ENCODE data around the gene LPCAT4. TPM values are rescaled to one million over a fixed set of nuclear protein-coding genes. Genes with fewer than 3 reads are reported as not detected.

Gene LPCAT4
- total RNA-seq, 1 experiment from 2014 or later = 14.1 TPM

DNA sequence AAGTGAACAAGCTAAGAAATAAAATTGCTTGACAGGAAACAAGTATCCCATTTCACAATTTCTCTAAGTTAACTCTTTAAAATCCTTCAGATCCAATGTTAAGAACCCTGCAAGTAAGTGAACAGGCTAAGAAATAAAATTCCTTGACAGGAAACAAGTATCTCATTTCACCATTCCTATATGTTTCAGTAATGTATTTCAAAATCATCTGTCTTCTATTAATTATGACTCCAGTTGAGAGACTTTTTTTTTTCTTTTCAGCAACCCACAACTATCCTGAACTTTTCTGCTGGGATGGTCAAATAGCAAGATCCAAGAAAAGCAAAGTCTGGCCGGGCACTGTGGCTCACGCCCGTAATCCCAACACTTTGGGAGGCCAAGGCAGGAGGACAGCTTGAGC lies 27.1 kb downstream of the LPCAT4 start:
- DNase-seq (ENCODE audit: extremely low read depth, low read depth) = no peak

DNA sequence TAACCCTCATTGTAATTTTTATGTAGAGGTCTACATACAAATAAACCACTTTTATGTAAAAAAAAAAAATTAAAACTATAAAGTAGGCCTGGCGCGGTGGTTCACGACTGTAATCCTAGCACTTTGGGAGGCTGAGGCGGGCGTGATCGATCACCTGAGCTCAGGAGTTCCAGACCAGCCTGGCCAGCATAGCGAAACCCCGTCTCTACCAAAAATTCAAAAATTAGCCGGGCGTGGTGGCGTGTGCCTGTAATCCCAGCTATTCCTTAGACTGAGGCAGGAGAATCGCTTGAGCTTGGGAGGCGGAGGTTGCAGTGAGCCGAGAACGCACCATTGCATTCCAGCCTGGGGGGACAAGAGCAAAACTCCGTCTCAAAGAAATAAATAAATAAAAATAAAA lies 28.6 kb downstream of the LPCAT4 start:
- DNase-seq (ENCODE audit: extremely low read depth, low read depth) = no peak

DNA sequence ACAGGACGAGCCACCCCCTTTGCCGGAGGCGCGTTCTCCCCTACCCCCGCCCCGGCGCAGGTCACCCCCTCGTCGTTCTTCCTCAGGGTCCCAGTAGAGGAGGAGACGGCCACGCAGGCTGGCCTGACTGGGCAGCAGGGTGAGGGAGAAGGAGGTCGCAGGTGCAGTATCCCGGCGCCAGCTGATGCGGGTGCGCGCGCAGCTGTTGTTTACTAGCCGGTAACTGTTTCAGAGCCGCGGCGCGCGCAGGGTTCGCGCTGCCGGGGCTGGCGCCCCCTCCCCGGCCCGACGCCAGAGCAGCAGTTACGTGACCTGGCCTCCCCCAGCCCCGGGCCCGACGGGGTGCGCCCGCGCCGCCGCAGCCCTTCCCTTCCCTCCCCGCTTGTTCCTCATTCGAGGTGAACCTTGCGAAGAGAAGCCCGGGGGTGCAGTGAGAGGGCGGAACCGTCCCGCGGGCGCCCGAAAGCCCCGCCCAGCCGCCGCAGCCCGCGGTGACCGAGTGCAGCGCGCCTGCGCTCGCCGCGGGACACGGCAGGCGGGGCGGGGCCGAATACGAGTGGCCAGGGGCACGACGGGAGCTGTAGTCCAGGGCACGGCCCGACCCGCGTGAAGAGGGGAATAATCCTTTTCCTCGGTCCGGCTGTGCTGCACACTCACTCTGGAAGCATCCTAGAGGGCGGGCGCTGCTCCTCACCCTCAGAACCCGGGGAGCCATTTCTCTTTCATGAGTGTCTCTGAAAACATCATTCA lies 29.3 kb downstream of the LPCAT4 start, which contains the start of gene SLC12A6:
SLC12A6 (minus strand) TSS at position 225 of the 750 bp plus-strand sequence. CDS start 1,101 bp downstream, outside the sequence.
- peak; percentile 81 for DNase-seq (ENCODE audit: extremely low read depth, low read depth)

DNA sequence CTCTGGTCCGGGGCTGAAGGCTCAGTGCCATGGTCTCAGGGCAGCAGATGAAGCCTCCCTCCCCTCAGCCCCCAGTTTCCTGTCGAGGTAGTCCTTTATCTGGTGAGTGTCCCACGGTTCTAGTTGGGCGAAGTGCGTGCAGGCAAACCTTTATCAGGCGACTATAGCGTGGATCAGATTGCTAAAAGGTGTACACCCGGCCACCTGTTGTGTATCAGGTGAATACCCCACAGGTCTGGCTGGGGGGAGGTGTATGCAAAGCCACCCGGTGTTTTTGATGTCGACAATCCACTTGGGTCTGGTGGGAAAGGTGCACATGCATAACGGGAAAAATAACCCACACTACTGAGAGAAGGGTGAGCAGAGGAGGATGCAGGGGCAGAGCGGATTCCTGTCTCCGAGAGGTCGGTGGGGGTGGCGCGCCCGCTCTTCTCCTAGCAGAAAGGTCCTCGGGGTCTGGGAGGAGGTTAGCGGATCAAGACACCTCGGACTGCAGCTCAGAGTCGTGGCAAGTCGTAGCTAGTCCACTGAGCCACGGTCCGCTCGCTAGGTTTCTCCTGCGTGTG lies 29.9 kb downstream of the LPCAT4 start:
- DNase-seq (ENCODE audit: extremely low read depth, low read depth) = no peak

DNA sequence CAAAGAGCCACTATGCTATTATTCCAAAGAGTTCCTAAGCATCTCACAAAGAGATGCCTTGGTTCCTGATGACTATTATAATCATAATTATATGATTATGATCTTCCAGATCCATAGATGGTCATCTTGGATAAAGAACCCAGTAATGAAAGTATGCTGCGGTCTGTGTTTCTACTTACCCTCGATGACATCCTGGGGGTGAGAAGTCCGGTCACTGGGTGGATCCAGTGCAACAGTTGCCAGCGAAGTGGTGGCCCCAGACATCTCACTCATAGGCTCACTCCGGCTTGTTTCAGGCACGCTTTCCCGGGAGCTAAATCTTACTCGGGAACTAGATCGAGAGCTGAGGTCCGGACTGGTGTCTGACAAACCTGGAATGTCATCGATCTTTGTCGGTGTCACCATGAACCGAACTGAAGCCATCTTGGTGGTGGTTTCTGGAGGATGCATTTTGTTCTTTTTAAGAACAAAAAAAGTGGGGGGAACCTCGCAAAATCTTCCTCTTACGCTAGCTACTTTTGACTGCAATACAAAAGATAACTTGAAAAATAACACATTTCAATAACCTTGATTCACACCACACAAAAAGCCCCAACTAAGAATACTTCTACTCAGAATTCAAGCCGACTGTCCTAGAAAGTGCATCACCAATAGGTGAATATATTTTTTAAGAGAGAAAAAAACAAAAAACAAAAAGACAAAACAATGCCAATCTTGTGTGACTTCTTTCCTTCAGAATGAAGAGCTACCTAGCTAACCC lies 30.6 kb downstream of the LPCAT4 start:
- DNase-seq (ENCODE audit: extremely low read depth, low read depth) = no peak

DNA sequence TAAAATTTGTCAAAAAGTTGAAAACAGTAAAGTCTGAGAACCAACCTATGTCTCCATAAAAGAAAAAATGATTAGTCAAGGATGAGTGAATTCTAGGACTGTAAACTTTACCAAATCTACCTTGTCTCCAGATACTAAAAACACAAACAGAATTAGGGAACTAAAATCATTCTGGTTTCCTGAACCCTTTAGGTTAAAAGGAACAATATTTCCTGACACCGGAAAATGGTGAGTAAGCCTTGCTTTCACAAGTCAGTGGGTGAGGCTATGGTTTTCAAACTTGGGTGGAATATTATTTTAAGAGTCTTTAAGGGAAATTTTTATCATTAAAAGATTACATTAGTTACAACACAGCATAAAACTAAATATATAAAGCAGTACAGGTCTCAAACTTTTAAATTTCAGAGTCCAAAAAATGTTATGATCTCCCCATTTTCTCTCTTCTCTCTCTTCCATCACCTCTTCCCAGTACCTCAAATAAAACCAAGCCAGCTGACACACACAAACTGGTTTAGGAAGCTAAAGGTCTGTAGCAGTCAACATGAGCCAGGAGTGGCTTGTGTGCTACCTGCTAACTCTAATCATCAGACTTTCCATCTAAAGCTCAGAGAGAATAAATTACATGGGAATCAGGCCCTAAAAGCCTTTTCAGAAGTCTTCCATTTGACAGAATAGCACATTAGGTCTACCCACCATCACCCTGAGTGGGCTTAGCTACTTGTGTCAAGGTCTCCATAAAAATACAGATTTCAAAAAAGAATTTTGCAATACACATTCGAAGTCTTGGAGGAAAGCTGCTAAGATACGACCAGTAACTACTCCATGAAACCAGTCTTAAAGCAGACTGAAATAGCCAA lies 31.6 kb downstream of the LPCAT4 start:
- no peak for DNase-seq (ENCODE audit: extremely low read depth, low read depth)

DNA sequence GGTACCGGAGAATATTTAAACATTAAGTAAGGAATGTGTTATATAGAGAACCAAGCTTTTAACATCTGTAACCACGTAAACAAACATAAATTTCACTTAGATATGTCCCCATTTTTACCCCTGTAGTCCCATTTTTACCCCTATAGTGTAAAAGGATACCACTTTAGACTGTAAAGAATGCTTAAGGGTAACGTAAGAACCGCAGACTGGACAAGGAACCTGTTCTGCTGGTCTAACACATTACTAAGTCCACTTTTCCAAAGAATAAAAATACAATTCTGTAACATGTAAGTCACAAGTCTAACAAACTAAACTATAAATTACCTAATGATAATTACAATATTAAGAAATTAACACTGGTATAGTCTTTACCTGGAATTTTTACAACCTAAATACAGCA lies 32.3 kb downstream of the LPCAT4 start:
- DNase-seq (ENCODE audit: extremely low read depth, low read depth) = no peak

DNA sequence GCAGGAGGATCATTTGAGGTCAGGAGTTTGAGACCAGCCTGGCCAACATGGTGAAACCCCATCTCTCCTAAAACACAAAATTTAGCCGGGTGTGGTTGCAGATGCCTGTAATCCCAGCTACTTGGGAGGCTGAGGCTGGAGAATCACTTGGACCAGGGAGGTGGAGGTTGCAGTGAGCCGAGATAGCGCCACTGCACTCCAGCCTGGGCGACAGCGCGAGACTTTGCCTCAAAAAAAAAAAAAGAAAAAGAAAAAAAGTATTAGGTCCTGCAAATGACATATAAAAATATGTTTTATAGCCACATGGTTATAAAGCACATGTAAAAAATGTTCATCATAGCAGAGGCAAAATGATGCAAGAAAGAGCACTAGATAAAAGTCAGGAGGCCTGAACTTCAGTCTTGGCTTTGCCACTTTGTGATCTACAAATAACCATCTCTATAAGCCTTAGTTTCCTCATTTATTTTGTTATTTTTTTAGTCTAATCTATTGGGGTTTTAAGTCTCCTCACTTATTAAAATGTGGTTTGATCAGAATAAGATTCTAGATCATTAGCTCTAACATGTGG lies 34.4 kb downstream of the LPCAT4 start:
- DNase-seq (ENCODE audit: extremely low read depth, low read depth) = no peak

DNA sequence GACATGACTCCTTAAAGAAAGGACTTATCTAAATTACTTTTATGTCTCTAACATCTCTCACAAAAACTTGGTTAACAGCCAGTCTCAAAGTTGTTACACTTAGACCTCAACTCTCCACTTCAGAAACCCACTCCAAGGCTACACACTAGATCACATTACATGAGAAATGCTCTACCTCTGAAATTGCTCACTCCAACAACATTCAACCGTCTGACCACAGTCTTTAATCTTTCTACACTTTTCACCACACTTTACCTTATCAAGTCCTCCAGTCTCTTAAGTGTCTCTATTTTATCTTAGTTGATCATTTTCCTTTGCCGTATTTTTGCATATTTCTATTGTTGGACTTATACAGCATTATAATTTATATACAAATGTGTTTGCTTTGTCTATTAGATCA lies 35.2 kb downstream of the LPCAT4 start:
- no peak for DNase-seq (ENCODE audit: extremely low read depth, low read depth)

DNA sequence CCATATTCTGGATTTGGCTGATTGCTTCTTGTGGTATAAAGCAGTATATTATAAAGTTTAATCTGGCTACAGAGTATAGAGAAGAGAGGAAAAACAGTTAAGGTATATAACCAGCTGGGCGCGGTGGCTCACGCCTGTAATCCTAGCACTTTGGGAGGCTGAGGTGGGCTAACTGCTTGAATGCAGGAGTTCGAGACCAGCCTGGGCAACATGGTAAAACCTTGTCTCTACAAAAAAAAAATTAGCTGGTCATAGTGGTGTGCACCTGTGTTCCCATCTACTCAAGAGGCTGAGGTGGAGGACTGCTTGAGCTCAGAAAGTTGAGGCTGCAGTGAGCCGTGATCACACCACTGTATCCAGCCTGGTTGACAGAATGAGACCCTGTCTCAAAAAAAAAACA lies 36.7 kb downstream of the LPCAT4 start:
- DNase-seq (ENCODE audit: extremely low read depth, low read depth) = no peak

DNA sequence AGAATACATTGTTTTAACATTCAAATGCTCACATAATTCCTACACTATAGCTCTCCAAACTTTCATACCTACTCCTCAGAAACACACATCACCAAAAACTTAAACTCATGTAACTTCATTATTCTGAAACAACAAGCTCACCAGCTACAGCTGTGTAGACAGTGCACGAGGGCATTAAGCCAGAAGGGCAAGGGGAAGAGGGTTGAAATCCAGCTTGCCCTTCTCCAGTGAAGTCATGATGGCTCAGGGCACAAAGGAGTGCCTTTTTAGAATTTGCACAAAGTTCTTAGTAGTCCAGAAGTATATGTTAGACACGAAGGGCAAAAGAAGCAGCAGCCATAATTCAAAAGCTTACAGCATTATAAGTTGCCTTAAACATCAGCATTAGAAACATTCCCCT lies 38.0 kb downstream of the LPCAT4 start:
- DNase-seq (ENCODE audit: extremely low read depth, low read depth) = no peak

DNA sequence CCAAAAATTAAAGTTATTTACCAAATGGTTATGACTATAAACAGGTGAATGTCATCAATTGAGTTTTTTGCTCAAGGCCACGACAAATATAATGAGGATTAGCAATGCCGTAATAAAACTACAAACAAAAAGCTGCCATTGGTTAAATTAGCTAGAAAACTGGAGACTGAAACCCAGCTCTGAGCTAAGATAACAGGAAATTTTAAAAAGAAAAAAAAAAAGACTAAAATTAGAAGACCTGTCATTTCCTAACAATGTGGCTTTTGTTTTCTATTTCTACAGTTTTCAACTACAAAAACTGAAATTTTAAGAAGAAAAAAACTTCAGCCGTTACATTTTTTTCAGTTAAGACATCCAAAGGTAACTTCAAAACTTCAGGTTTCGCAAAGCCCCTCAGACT lies 39.1 kb downstream of the LPCAT4 start:
- DNase-seq (ENCODE audit: extremely low read depth, low read depth) = no peak

DNA sequence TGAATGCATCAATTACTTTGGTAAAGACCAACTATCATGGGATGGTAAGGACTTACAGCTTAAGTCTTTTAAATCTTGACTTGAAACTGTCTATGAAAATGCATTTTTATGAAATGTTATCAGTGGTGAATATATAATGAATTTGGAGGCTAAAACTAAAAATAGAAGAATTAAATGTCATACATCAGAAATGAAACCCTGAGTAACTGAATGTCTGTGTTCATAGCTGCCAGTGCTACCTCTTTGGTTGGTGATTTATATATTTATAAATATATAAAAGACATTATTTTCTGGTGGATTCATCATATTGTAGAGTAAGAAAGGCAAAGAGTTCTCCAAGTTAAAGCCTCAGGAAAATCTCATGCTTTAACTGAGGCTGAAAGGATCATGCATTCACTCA lies 41.6 kb downstream of the LPCAT4 start:
- no peak for DNase-seq (ENCODE audit: extremely low read depth, low read depth)

DNA sequence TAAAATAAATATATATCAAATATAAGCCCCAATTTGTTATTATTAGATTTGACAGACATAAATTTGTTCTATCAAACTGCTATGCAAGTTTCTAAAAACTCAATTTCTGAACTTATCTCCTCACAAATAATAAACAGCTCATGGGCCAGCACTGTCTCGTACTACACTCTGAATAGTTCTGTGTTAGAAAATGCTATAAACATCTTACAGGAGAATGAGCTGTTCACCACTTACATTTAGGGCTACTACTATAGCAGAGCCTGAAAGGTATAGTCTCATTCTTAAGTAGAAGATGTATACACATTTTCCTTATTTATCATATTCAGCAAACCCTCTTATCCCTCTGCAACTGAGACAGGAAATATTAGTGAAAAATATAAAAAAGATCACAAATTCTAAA lies 42.1 kb downstream of the LPCAT4 start:
- no peak for DNase-seq (ENCODE audit: extremely low read depth, low read depth)

DNA sequence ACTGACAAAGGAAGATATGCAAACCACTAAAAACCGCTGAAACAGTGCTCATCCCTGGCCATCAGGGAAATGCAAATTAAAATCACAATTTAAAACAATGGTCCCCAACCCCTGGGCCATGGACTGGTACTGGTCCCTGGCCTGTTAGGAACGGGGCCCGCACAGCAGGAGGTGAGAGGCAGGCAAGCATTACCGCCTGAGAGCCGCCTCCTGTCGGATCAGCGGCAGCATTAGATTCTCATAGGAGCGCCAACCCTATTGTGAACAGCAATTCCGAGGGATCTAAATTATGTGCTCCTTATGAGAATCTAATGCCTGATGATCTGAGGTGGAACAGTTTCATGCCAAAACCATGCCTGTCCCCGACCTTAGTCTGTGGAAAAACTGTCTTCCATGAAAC lies 43.8 kb downstream of the LPCAT4 start:
- DNase-seq (ENCODE audit: extremely low read depth, low read depth) = no peak

DNA sequence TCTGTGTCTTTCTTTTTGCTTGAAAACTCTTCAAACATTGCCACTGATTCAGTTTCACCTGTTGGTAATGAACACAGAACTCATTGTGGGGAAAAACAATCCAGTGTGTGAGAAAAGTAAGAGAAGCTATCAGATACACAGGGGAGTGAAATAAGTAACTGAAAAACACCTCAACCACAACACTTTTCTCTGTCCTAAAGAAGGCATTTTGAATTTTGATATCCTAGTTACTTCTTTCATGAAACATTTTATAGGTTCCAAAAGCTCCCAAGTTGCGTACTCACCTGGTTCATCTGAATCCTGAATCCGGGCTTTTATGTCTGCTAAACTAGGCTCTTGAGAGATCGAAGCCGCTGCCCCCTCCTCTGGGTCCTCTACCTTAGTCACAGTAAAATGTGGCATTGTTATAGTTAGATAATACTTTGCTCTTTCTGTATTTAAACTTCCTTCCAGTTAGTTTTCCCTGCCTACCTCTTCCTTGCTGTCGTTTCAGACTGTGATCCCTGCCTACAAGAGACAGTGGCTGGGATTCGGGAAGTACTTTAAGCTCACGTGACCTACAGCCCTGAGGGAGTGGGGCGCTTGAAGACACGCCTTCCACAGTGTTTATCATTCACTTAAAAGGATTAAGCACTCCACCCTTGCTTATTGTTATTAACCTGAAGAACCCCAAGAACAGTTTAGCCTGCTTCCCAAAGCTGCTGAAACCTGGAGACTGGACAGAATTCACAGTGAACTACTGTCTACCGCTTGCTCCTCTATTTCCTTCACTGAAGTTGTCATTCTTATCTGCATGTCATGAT lies 48.5 kb downstream of the LPCAT4 start:
- DNase-seq (ENCODE audit: extremely low read depth, low read depth) = peak; percentile 48

DNA sequence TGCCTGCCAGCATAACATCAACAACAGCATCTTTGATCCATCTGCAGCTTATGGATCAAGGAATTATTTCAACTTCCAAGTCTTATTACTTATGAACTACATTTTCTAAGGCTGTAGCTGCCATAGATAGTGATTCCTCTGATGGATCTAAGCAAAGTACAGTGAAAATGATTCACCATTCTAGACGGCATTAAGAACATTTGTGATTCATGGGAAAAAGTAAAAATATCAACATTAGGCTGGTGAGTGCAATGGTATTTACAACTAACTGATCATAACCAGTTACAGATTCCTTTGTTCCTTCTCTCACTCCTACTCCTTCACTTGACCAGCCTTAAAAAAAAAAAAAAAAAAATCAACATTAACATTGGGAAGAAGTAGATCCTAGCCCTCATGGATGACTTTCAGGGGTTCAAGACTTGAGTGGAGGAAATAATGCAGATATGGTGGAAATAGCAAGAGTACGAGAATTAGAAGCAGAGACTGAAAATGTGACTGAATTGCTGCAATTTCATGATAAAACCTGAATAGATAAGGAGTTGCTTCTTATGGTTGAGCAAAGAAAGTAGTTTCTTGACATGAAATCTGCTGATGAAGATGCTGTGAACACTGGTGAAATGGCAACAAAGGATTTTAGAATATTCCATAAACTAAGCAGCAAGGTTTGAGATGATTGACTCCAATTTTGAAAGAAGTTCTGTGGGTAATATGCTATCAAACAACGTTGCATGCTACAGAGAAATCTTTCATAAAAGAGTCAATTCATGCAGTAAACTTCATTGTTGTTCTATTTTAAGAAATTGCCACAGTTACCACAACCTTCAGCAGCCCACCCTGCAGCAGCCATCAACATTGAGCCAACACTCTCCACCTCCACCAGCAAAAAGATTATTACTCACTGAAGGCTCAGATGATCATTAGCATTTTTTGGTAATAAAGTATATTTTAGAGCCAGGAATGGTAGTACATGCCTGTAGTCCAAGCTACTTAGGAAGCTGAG lies 52.2 kb downstream of the LPCAT4 start:
- no peak for DNase-seq (ENCODE audit: extremely low read depth, low read depth)

DNA sequence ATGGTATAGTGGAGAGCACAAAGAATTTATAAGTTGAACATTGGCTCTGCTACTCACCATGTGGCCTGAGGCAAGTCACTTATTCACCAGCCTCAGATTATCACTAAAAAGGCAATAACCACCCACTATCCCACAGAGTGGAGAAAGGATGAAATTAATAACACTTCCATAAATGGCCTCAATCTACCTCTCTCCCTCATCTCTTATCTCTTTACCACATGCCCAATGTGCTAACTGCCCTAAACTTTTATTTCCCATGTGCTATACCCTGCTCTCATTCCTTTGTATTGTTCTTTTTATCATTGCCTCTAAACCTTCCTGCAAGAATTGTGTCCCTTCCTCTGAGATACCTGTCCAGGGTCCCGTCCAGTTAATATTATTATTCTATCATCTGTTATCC lies 55.4 kb downstream of the LPCAT4 start:
- DNase-seq (ENCODE audit: extremely low read depth, low read depth) = no peak
